Measurements from ENCODE around the gene SUPT5H.

GRCh38 chr19:39402346-39403300 lies 42.8 kb upstream of the SUPT5H start:
- TF ChIP-seq ISL1 (CRISPR knock-in tag; IDR thresholded peaks at IDR 0.05) (no peak), ARNTL (CRISPR knock-in tag; IDR thresholded peaks at IDR 0.05; ENCODE audit: borderline replicate concordance, low read depth) (no peak), BACH2 (CRISPR knock-in tag; IDR thresholded peaks at IDR 0.05; ENCODE audit: borderline replicate concordance) (no peak)
